Endometrium (tissue), 2 donors: ENCODE measurements around the gene GPR148.

Experiments used
- FAIRE-seq: peaks from 2 replicates; lab custom pipeline; 2012; peaks lifted over from hg19 to GRCh38; lab: Jason Lieb, UNC
- donor health status: control.
- donor health status: control.

Gene GPR148

DNA sequence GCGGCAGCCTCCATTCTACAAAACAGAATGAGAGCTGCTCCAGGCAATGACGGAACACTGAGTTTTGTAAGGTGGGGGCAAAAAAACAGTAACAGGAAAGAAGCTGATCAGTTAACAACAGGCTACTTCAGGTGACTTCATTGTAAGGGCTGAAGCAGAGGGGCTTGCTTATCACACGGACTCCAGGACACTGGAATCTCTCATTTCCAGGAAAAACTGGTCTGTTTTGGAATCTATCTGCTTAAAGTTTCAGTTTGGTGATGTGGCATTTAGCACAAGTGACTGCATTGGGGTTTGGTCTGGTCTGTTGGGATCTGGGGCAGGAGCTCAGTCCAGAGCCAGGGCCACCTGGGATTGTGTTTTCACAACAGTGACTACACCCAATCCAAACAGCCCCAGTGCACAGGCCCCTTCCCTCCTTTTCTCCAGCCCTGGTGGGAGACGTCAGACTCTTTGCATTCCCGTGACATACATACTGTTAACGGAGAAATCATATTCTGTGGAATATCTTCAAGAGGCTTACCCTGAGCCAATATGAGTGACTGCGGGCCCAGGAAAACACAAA, 40.6 kb downstream of the GPR148 start:
- no peak for FAIRE-seq

DNA sequence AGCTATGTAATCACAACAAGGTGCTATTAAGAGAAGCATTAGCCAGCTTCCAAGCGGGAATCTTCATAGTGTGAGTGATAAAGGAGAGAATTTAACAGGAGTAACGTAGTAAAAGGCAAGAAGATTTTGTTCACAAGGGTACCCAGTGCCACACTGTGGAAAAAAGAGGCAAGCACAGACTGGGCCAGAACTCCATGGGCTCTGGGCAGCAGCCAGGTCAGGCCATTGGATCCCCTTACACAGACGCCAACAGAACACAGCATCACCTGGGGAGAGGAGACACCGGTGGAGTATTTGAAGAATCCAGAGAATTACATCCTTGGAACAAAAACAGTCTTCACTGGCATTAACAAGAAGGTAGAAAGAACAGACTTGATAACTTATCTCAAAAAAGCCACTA, 47.7 kb downstream of the GPR148 start:
- FAIRE-seq, result no peak

DNA sequence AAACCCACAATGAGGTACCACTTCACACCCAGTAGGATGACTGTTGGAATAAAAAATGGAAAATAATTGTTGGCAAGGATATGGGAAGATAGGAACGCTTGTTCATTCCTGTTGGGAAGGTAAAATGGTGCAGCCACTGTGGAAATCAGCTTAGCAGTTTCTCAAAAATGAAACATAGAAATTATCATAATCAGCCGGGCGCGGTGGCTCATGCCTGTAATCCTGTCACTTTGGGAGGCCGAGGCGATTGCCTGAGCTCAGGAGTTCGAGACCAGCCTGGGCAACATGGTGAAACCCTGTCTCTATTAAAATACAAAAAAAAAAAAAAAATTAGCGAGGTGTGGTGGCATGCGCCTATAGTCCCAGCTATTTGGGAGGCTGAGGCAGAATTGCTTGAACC, 49.9 kb downstream of the GPR148 start:
- no peak for FAIRE-seq
